Activated CD8-positive, alpha-beta memory T cell treated with anti-CD3 and anti-CD28 coated beads for 36 hours (primary cell): Measurements from ENCODE around the gene ARMC12. TPM values are rescaled to one million over a fixed set of nuclear protein-coding genes. Genes with fewer than 3 reads are reported as not detected.
"Not testable (repeated sequence)": the region's sequence is repeated elsewhere in the genome, so short reads cannot be mapped to it uniquely, and the experiment has no call there.

Experiments used
- CTCF ChIA-PET: fragments of 350-600 bp; sonication (Branson Sonifier 250); formaldehyde crosslinking; loops from one replicate; lab custom pipeline; 2021; ENCODE audit warnings: antibody characterized with exemption; lab: Charles Lee
- POLR2A ChIA-PET: fragments of 350-600 bp; sonication (Branson Sonifier 250); formaldehyde crosslinking; loops from one replicate; lab custom pipeline; 2021; ENCODE audit warnings: antibody characterized with exemption; lab: Charles Lee
- total RNA-seq, 2 experiments: library from RNA; stranded (reverse); gene quantifications; one replicate each; pipeline ENCODE4 v1.2.3, GENCODE V29; 2021

Gene ARMC12
- under 1 TPM; 0.38 to 0.42 TPM for total RNA-seq

GRCh38 chr6:35736982-35737412, at the start of gene ARMC12:
ARMC12 (plus strand) TSS chr6:35737032; CDS start chr6:35737109, 77 bp downstream.
- POLR2A ChIA-PET, result no interaction called here
- CTCF ChIA-PET, result interaction anchor here (0.5 to 4.4 kb wide), 49 partner anchors 9 to 441 kb away, joined by 3 to 96 read pairs (median 4); partner anchors contain the start of gene FKBP5

- POLR2A ChIA-PET, result interaction anchor here (0.7 to 1.5 kb wide), 2 partner anchors 34 to 1298 kb away, joined by 3 read pairs; no protein-coding TSS in a partner anchor
- CTCF ChIA-PET, result interaction anchor here (0.7 to 2.0 kb wide), 7 partner anchors 18 to 50 kb away, joined by 3 to 7 read pairs (median 4); no protein-coding TSS in a partner anchor
These were observed 48.9 kb upstream of the ARMC12 start for GRCh38 chr6:35687658-35688604.

GRCh38 chr6:35688605-35689322, 48.1 kb upstream of the ARMC12 start, which contains the start of gene FKBP5:
FKBP5 (minus strand) TSS chr6:35688915; CDS start chr6:35642824, 46,091 bp downstream.
- POLR2A ChIA-PET, result interaction anchor here (0.6 to 1.5 kb wide), 2 partner anchors 34 to 65 kb away, joined by 3 read pairs; no protein-coding TSS in a partner anchor
- CTCF ChIA-PET, result interaction anchor here (0.7 to 2.0 kb wide), 4 partner anchors 22 to 49 kb away, joined by 3 to 4 read pairs (median 4); no protein-coding TSS in a partner anchor

GRCh38 chr6:35690006-35690405, 46.8 kb upstream of the ARMC12 start:
- ChIA-PET CTCF (interaction anchor here (1.4 to 2.0 kb wide), 2 partner anchors 46 to 48 kb away, joined by 3 to 4 read pairs; no protein-coding TSS in a partner anchor), POLR2A (interaction anchor here (1.5 kb wide), 1 partner anchor 32 kb away, joined by 3 read pairs; no protein-coding TSS in a partner anchor)

GRCh38 chr6:35690484-35690883, 46.3 kb upstream of the ARMC12 start:
- ChIA-PET CTCF (no interaction called here), POLR2A (no interaction called here)

- POLR2A ChIA-PET, result no interaction called here
- CTCF ChIA-PET, result no interaction called here
These were observed 45.6 kb upstream of the ARMC12 start for GRCh38 chr6:35691027-35691824.

GRCh38 chr6:35694462-35694861, 42.4 kb upstream of the ARMC12 start:
- CTCF ChIA-PET, result no interaction called here
- POLR2A ChIA-PET, result no interaction called here

GRCh38 chr6:35698430-35698829, 38.4 kb upstream of the ARMC12 start:
- POLR2A ChIA-PET, result interaction anchor here (0.5 kb wide), 1 partner anchor 108 kb away, joined by 4 read pairs; no protein-coding TSS in a partner anchor
- CTCF ChIA-PET, result not testable (repeated sequence)

- ChIA-PET POLR2A (interaction anchor here (0.5 kb wide), 1 partner anchor 108 kb away, joined by 4 read pairs; no protein-coding TSS in a partner anchor), CTCF (no interaction called here)
These were observed 38.0 kb upstream of the ARMC12 start for GRCh38 chr6:35698858-35699257.

GRCh38 chr6:35703554-35703953, 33.3 kb upstream of the ARMC12 start:
- CTCF ChIA-PET, result no interaction called here
- POLR2A ChIA-PET, result no interaction called here

- POLR2A ChIA-PET, result no interaction called here
- CTCF ChIA-PET, result no interaction called here
These were observed 30.4 kb upstream of the ARMC12 start for GRCh38 chr6:35706468-35706867.

GRCh38 chr6:35707714-35708407, 29.0 kb upstream of the ARMC12 start:
- CTCF ChIA-PET, result no interaction called here
- POLR2A ChIA-PET, result no interaction called here

- POLR2A ChIA-PET, result no interaction called here
- CTCF ChIA-PET, result no interaction called here
These were observed 28.2 kb upstream of the ARMC12 start for GRCh38 chr6:35708585-35708984.

- ChIA-PET CTCF (interaction anchor here (0.6 to 1.5 kb wide), 9 partner anchors 16 to 187 kb away, joined by 3 to 8 read pairs (median 4); partner anchors contain the start of gene FKBP5), POLR2A (interaction anchor here (0.6 to 2.4 kb wide), 5 partner anchors 18 to 404 kb away, joined by 3 to 9 read pairs (median 4); no protein-coding TSS in a partner anchor)
These were observed 26.5 kb upstream of the ARMC12 start for GRCh38 chr6:35710241-35710847.

GRCh38 chr6:35711731-35712130, 25.1 kb upstream of the ARMC12 start:
- CTCF ChIA-PET, result no interaction called here
- POLR2A ChIA-PET, result interaction anchor here (0.6 to 2.4 kb wide), 3 partner anchors 16 to 415 kb away, joined by 3 to 9 read pairs (median 3); no protein-coding TSS in a partner anchor

GRCh38 chr6:35713006-35713767, 23.6 kb upstream of the ARMC12 start:
- ChIA-PET POLR2A (no interaction called here), CTCF (interaction anchor here (1.2 to 1.6 kb wide), 2 partner anchors 13 to 24 kb away, joined by 3 to 4 read pairs; partner anchors contain the start of gene ARMC12)
